Activated naive CD4-positive, alpha-beta T cell treated with anti-CD3 and anti-CD28 coated beads, Interleukin-2, amount 10 ng/mL, durations not matched to agents 7 days and 5 days (primary cell): ENCODE results near the gene DPY30.
"Not testable (repeated sequence)": the region's sequence is repeated elsewhere in the genome, so short reads cannot be mapped to it uniquely, and the experiment has no call there.

Experiments used
- CTCF ChIA-PET: fragments of 350-600 bp; sonication (Branson Sonifier 250); formaldehyde crosslinking; loops from one replicate; lab custom pipeline; 2021; ENCODE audit warnings: antibody characterized with exemption; lab: Charles Lee
- DNase-seq: peaks from one replicate; pipeline ENCODE4 v3.0.0-alpha.2; 2020
- H3K27ac Mint-ChIP-seq: one replicate; pipeline ENCODE4 v1.8.0; 2021; ENCODE audit warnings: mild to moderate bottlenecking, moderate library complexity, mixed read lengths
- H3K27me3 Mint-ChIP-seq: one replicate; pipeline ENCODE4 v1.8.0; 2021; ENCODE audit warnings: mild to moderate bottlenecking, mixed read lengths
- H3K36me3 Mint-ChIP-seq: one replicate; pipeline ENCODE4 v1.8.0; 2021; ENCODE audit warnings: mixed read lengths
- H3K4me1 Mint-ChIP-seq: one replicate; pipeline ENCODE4 v1.8.0; 2021; ENCODE audit warnings: mixed read lengths
- H3K4me3 Mint-ChIP-seq: one replicate; pipeline ENCODE4 v1.8.0; 2021; ENCODE audit warnings: mild to moderate bottlenecking, moderate library complexity, mixed read lengths
- H3K9me3 Mint-ChIP-seq: one replicate; pipeline ENCODE4 v1.8.0; 2021; ENCODE audit warnings: mixed read lengths

Gene DPY30

DNA sequence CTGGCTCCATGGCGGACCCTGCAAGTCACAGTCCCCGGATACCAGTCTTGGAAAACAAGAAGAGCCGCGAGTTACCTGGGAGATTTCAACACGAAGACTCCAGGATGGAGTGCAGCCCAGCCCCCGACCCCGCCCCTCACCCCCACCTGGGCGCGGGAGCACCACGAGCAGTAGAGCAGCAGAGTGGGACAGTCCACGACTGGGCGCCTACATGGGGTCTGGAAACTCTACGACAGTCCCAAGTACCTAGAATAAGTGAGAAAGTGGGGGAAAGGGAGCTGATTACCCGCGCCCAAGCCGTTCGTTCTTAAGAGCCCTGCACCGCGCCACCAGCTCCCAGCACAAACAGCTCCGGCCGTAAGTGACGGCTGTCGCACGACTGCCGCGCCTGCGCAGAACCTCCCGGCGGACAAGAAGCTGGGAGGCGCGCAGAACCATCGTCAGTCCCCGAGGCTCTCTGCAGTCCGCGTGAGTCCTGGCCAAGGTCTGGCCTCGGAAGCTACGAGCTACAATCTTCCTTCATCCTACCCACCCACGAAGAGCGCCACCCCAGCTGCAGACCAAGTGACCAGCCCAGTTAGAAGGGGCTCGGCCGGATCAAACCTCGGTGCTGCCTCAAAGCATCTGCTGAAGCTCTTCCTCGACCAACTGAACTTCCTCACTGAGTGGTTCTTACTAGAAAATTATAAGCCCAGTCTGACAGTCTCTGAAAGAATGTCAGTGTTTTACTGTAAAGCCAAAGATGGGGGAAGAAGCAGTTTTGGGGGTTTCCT is at the start of gene DPY30:
DPY30 (minus strand) TSS at position 359 of the 773 bp plus-strand sequence; CDS start at position 10, 349 bp downstream.
- H3K4me1 Mint-ChIP-seq, result peaks cover 20% of the 10 kb centered on the region
- peak within 1 kb of the TSS; percentile 90 for H3K27ac Mint-ChIP-seq
- peak within 1 kb of the TSS; percentile 82 for H3K4me3 Mint-ChIP-seq
- H3K9me3 Mint-ChIP-seq, result no peaks in the 10 kb centered on the region
- CTCF ChIA-PET, result interaction anchor here (1.0 to 1.3 kb wide), 2 partner anchors 24 to 31 kb away, joined by 5 to 6 read pairs; partner anchors contain the start of gene SPAST
- DNase-seq, result peak; percentile 94
- peaks cover 3% of the 10 kb centered on the region for H3K27me3 Mint-ChIP-seq
- H3K36me3 Mint-ChIP-seq, result peaks cover 4% of the 10 kb centered on the region

DNA sequence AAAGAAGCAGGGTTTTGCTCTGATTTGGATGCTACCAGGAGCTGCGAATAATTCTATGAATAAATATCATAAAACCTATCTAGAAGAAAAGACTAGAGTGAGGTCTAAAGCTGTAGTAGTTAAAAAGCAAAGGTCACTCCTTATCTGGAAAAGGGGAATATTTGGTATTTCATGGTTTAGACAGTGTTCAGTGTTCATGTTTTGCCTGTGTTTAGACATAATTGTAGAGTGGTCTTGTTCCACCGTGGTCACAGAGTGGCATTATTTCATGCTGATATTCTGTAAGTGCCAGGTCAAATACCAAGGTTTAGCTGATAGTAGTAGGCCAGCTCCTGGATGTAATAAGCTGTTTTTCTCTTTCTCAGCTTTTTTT is 34.5 kb upstream of the DPY30 start:
- DNase-seq, result no peak
- Mint-ChIP-seq H3K4me3 (no peak overlapping the region), H3K9me3 (no peaks in the 10 kb centered on the region), H3K27ac (no peak overlapping the region), H3K4me1 (no peaks in the 10 kb centered on the region), H3K27me3 (no peaks in the 10 kb centered on the region), H3K36me3 (peaks cover 17% of the 10 kb centered on the region)
- CTCF ChIA-PET, result no interaction called here

DNA sequence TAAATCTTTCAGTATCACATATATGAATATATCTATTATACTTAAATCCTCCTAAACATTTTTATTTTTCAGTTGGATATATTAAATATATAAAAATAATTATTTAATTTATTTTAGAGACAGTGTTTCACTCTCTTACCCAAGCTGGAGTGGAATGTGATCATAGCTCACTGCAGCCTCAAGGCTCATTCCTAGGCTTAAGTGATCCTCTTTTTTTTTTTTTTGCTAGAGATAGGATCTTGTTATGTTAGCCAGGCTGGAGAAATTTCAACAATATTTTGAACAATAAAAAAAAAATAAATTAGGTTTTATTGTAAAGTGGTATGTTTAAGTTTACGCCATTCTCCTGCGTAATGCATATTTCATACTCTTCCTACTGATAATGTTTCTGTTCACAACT is 27.9 kb upstream of the DPY30 start:
- Mint-ChIP-seq H3K4me1 (peaks cover 21% of the 10 kb centered on the region), H3K4me3 (no peak overlapping the region)
- CTCF ChIA-PET, result no interaction called here

DNA sequence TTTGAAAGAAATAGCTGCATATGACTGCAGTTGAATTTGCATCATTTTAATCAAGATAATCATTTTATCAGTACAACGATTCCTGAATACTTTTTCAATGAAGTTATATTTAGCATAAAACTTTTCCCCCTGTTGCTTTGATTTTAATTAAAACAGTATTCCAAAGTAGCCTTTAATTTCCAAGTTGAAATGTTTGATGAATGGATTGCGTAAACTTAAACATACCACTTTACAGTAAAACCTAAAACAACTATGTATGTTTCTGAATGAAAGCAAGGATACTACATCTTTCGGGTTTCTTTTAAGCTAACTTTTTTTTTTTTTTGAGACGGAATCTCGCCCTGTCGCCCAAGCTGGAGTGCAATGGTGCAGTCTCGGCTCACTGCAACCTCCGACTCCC is 25.1 kb upstream of the DPY30 start:
- CTCF ChIA-PET, result no interaction called here
- Mint-ChIP-seq H3K27me3 (peaks cover 17% of the 10 kb centered on the region), H3K36me3 (peaks cover 7% of the 10 kb centered on the region), H3K4me1 (peaks cover 30% of the 10 kb centered on the region), H3K9me3 (no peaks in the 10 kb centered on the region), H3K4me3 (peak overlapping the region; percentile 89), H3K27ac (no peak overlapping the region)
- no peak for DNase-seq

More for the DNA sequence above, 27.9 kb upstream of the DPY30 start:
- DNase-seq, result no peak
- H3K9me3 Mint-ChIP-seq, result no peaks in the 10 kb centered on the region
- H3K27me3 Mint-ChIP-seq, result peaks cover 3% of the 10 kb centered on the region
- no peak overlapping the region for H3K27ac Mint-ChIP-seq
- H3K36me3 Mint-ChIP-seq, result peaks cover 19% of the 10 kb centered on the region

- Mint-ChIP-seq H3K27me3 (peaks cover 19% of the 10 kb centered on the region), H3K27ac (peak overlapping the region; percentile 96), H3K4me3 (peak overlapping the region; percentile 89), H3K4me1 (peaks cover 30% of the 10 kb centered on the region), H3K36me3 (peaks cover 7% of the 10 kb centered on the region), H3K9me3 (no peaks in the 10 kb centered on the region)
- CTCF ChIA-PET, result interaction anchor here (1.4 kb wide), 1 partner anchor 24 kb away, joined by 6 read pairs; the partner anchor contains the start of gene DPY30
- no peak for DNase-seq
Measured at GRCh38 chr2:32064021-32064601, 24.5 kb upstream of the DPY30 start.

DNA sequence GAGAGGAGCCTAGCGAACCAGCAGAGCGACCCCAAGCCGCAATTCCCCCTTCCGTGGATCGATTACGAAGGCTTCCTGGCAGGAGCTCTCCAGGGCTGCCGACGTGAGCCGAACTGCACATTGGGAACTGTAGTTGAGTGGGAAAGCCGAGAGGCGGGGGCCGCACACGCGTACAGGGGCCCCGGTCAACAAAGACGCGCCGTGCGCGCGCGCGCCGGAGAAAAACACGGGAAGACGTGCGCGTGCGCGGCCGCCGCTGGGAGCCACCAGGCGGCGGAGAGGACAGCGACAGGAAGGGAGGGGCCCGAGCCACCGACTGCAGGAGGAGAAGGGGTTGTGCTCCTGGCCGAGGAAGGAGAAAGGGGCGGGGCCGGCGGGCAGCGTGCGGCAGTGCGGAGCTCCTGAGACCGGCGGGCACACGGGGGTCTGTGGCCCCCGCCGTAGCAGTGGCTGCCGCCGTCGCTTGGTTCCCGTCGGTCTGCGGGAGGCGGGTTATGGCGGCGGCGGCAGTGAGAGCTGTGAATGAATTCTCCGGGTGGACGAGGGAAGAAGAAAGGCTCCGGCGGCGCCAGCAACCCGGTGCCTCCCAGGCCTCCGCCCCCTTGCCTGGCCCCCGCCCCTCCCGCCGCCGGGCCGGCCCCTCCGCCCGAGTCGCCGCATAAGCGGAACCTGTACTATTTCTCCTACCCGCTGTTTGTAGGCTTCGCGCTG is 23.9 kb upstream of the DPY30 start, which contains the start of gene SPAST:
SPAST (plus strand) TSS at position 247 of the 711 bp plus-strand sequence; CDS start at position 523, 276 bp downstream.
- Mint-ChIP-seq H3K36me3 (peaks cover 7% of the 10 kb centered on the region), H3K27ac (peak within 1 kb of the TSS; percentile 96), H3K4me1 (peaks cover 30% of the 10 kb centered on the region), H3K9me3 (no peaks in the 10 kb centered on the region), H3K27me3 (peaks cover 19% of the 10 kb centered on the region), H3K4me3 (peak within 1 kb of the TSS; percentile 89)
- DNase-seq, result peak; percentile 98
- CTCF ChIA-PET, result interaction anchor here (0.6 to 1.4 kb wide), 2 partner anchors 24 to 181 kb away, joined by 3 to 6 read pairs; partner anchors contain the start of gene DPY30

DNA sequence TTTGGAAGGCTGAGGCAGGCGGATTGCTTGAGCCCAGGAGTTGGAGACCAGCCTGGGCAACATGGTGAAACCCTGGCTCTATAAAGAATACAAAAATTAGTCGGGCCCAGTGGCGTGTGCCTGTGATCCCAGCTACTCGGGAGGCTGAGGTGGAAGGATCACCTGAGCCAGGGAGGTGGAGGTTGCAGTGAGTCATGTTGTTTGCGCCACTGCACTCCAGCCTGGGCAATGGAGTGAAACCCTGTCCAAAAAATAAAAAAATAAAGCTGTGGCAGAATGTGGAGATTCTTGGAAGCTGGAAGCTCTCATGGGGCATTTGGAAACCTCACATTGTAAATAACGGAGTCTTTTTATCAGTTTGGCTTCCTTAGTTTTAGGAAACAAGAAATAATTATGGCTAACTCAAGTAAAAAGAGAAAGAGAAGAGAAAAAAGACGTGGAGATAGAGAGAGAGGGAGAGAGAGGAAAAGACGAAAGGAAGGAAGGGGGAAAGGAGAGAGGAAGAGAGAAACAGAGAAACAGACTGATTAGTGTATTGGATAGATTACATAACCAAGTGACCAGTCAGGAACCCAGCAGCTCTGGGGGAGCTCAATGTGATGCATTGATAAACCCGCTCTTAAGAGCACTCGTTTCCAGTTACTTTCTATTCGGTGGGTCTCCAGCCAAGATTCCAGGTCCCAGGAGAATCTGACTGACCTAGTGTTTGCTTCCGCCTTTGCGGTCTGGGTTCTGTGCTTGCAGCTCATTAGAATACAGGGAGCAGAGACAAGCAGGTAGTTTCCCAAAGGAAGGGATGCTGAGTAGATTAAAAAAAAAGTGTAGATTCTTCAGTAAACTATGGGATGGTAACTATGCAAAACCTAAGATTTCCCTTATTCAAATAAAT is 22.6 kb upstream of the DPY30 start:
- peak overlapping the region; percentile 89 for H3K4me3 Mint-ChIP-seq
- peaks cover 7% of the 10 kb centered on the region for H3K36me3 Mint-ChIP-seq
- no peak overlapping the region for H3K27ac Mint-ChIP-seq
- no peak for DNase-seq
- CTCF ChIA-PET, result interaction anchor here (1.4 kb wide), 1 partner anchor 22 kb away, joined by 6 read pairs; the partner anchor contains the start of gene DPY30
- peaks cover 22% of the 10 kb centered on the region for H3K27me3 Mint-ChIP-seq
- H3K9me3 Mint-ChIP-seq, result no peaks in the 10 kb centered on the region
- peaks cover 28% of the 10 kb centered on the region for H3K4me1 Mint-ChIP-seq

GRCh38 chr2:32061430-32061829 is 21.8 kb upstream of the DPY30 start:
- CTCF ChIA-PET, result no interaction called here
- H3K9me3 Mint-ChIP-seq, result no peaks in the 10 kb centered on the region
- no peak overlapping the region for H3K27ac Mint-ChIP-seq
- no peak for DNase-seq
- peaks cover 25% of the 10 kb centered on the region for H3K27me3 Mint-ChIP-seq
- peaks cover 28% of the 10 kb centered on the region for H3K4me1 Mint-ChIP-seq
- H3K4me3 Mint-ChIP-seq, result peak overlapping the region; percentile 64
- peaks cover 7% of the 10 kb centered on the region for H3K36me3 Mint-ChIP-seq

DNA sequence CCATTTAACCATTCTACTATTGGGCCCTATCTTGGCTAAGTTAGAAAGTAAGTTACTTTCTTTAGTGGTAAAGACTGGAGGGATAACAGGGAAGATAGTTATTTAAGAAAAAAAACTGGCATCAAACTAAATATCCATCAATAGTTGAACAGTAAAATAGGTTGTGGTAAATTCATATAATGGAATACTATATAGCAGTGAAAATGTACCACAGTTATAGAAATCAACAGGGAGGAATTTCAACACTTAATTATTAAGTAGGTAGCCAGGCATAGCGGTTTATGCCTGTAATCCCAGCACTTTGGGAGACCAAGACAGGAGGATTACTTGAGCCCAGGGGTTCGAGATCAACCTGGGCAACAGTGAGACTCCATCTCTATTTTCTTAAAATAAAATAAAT is 20.7 kb upstream of the DPY30 start:
- H3K27ac Mint-ChIP-seq, result no peak overlapping the region
- DNase-seq, result no peak
- CTCF ChIA-PET, result no interaction called here
- no peaks in the 10 kb centered on the region for H3K36me3 Mint-ChIP-seq
- H3K9me3 Mint-ChIP-seq, result no peaks in the 10 kb centered on the region
- peaks cover 25% of the 10 kb centered on the region for H3K27me3 Mint-ChIP-seq
- no peak overlapping the region for H3K4me3 Mint-ChIP-seq
- H3K4me1 Mint-ChIP-seq, result peaks cover 19% of the 10 kb centered on the region

DNA sequence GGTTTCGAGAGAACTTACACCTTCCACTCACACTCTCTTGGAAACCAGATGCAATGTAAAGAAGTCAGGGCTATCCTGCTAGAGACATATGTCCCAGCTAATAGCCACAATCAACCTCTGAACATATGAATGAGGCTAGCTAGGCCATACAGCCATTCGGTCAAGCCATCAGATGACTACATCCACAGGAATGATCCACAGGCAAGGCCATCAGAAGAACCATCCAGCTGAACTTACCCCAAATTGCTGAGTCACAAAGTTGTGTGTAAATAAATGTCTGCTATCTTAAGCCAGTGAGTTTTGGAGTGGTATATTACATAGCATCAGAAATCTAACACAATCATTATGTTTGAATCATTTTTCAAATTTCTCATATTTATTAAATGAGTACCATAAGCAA is 18.5 kb upstream of the DPY30 start:
- Mint-ChIP-seq H3K4me3 (no peak overlapping the region), H3K9me3 (no peaks in the 10 kb centered on the region), H3K27me3 (peaks cover 23% of the 10 kb centered on the region), H3K36me3 (no peaks in the 10 kb centered on the region), H3K4me1 (peaks cover 13% of the 10 kb centered on the region), H3K27ac (no peak overlapping the region)
- CTCF ChIA-PET, result no interaction called here
- DNase-seq, result no peak

DNA sequence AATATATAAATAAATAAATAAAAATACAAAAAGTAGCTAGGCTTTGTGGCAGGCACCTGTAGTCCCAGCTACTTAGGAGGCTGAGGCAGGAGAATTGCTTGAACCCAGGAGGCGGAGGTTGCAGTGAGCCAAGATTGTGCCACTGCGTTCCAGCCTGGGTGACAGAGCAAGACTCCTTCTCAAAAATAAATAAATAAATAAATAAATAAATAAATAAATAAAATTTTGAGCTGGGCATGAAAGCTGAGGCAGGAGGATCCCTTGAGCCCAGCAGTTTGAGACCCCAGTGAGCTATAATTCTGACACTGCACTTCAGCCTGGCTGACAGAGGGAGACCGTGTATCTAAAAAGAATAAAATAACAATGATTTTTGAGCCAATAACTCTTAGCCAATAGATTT is 15.0 kb upstream of the DPY30 start:
- H3K27ac Mint-ChIP-seq, H3K9me3 Mint-ChIP-seq, H3K27me3 Mint-ChIP-seq, H3K36me3 Mint-ChIP-seq, CTCF ChIA-PET, DNase-seq, H3K4me3 Mint-ChIP-seq, H3K4me1 Mint-ChIP-seq: not testable (repeated sequence)

GRCh38 chr2:32051836-32052439 is 12.3 kb upstream of the DPY30 start:
- no peak overlapping the region for H3K4me3 Mint-ChIP-seq
- DNase-seq, result no peak
- no peak overlapping the region for H3K27ac Mint-ChIP-seq
- H3K36me3 Mint-ChIP-seq, result no peaks in the 10 kb centered on the region
- peaks cover under 1% of the 10 kb centered on the region for H3K27me3 Mint-ChIP-seq
- CTCF ChIA-PET, result no interaction called here
- H3K4me1 Mint-ChIP-seq, result no peaks in the 10 kb centered on the region
- no peaks in the 10 kb centered on the region for H3K9me3 Mint-ChIP-seq

GRCh38 chr2:32043561-32043960 is 4.0 kb upstream of the DPY30 start:
- Mint-ChIP-seq H3K4me1 (peaks cover 17% of the 10 kb centered on the region), H3K27me3 (peaks cover 7% of the 10 kb centered on the region), H3K36me3 (no peaks in the 10 kb centered on the region), H3K4me3 (no peak overlapping the region), H3K27ac (no peak overlapping the region), H3K9me3 (no peaks in the 10 kb centered on the region)
- CTCF ChIA-PET, result no interaction called here
- DNase-seq, result no peak
